HUES6 (cell line): ENCODE measurements around the gene HNRNPUL1.

Experiments
- H3K27ac ChIP-seq: 2 replicates; pipeline ENCODE4 v1.7.0; 2013; ENCODE audit warnings: low read depth, mild to moderate bottlenecking, low read length, inconsistent platforms
- H3K27me3 ChIP-seq: 2 replicates; pipeline ENCODE4 v1.6.1; 2013; ENCODE audit warnings: low read length; ENCODE audit not compliant: control insufficient read depth, insufficient read depth
- H3K36me3 ChIP-seq: 2 replicates; pipeline ENCODE4 v1.6.1; 2013; ENCODE audit warnings: low read length; ENCODE audit not compliant: control insufficient read depth, insufficient read depth
- H3K4me1 ChIP-seq: 2 replicates; pipeline ENCODE4 v1.6.1; 2013; ENCODE audit warnings: low read length; ENCODE audit not compliant: control insufficient read depth, insufficient read depth
- H3K4me3 ChIP-seq: 2 replicates; pipeline ENCODE4 v1.5.1; 2013; ENCODE audit warnings: low read depth, low read length
- H3K9ac ChIP-seq: one replicate; pipeline ENCODE4 v1.6.1; 2013; ENCODE audit warnings: mild to moderate bottlenecking, low read length
- H3K9me3 ChIP-seq: 2 replicates; pipeline ENCODE4 v1.6.1; 2013; ENCODE audit warnings: low read depth, low read length; ENCODE audit not compliant: control insufficient read depth, insufficient read depth

Gene HNRNPUL1

GRCh38 chr19:41324231-41324702, 60.1 kb downstream of the HNRNPUL1 start:
- Histone ChIP-seq H3K4me3 (peak overlapping the region; percentile 58; the same call in 1 of the 2 replicates), H3K27ac (peak overlapping the region; percentile 96), H3K36me3 (peaks cover 38% of the 10 kb centered on the region), H3K27me3 (no peaks in the 10 kb centered on the region), H3K9me3 (no peaks in the 10 kb centered on the region), H3K9ac (peak overlapping the region; percentile 86), H3K4me1 (peaks cover 78% of the 10 kb centered on the region)

DNA sequence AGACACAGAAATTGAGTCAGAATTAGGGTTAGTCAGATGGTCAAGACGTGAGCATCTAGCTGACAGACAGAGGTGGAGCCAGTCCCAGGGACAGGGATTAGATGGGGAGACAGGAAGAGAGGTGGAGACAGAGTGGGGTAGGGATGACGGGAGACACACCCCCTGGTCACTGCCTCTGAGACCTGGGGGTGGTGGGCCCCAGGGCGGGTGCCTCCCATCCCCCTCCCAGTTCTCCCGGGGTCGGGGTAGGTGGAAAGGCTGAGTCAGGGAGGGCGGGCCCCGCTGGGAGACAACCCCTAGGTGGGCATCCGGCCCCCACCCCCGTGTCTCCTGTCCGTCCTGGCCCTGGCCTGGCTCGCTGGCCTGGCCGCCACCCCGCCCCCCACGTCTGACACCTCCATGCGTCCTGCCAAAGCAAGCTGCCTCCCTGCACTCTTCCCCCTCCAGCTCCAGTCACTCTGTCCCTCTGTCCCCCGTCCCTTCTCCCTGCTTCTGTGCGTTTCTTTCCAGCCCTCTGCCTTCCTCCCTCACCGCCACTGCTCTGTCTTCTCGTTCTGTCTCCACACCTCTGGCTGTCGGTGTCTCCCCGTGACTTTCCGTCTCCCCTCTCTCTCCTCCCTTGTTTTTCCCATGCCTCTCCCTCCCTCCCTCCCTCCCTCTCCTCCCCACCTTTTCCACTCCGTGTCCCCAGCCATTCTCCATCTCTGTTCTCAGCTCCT, 60.9 kb downstream of the HNRNPUL1 start:
- no peaks in the 10 kb centered on the region for H3K9me3 ChIP-seq
- peak overlapping the region; percentile 86 for H3K9ac ChIP-seq
- H3K36me3 ChIP-seq: peaks cover 30% of the 10 kb centered on the region
- no peaks in the 10 kb centered on the region for H3K27me3 ChIP-seq
- H3K4me1 ChIP-seq: peaks cover 73% of the 10 kb centered on the region
- H3K4me3 ChIP-seq: peak overlapping the region; percentile 58
- peak overlapping the region; percentile 96; the same call in 1 of the 2 replicates for H3K27ac ChIP-seq

GRCh38 chr19:41325640-41325946, 61.4 kb downstream of the HNRNPUL1 start:
- peak overlapping the region; percentile 87; the same call in 1 of the 2 replicates for H3K27ac ChIP-seq
- peaks cover 25% of the 10 kb centered on the region for H3K36me3 ChIP-seq
- H3K9me3 ChIP-seq: no peaks in the 10 kb centered on the region
- peaks cover 73% of the 10 kb centered on the region for H3K4me1 ChIP-seq
- H3K27me3 ChIP-seq: no peaks in the 10 kb centered on the region
- H3K4me3 ChIP-seq: peak overlapping the region; percentile 58
- H3K9ac ChIP-seq: peak overlapping the region; percentile 85

GRCh38 chr19:41325947-41326706, 62.0 kb downstream of the HNRNPUL1 start:
- Histone ChIP-seq H3K4me1 (peaks cover 72% of the 10 kb centered on the region), H3K4me3 (peak overlapping the region; percentile 58), H3K36me3 (peaks cover 21% of the 10 kb centered on the region), H3K27me3 (no peaks in the 10 kb centered on the region), H3K27ac (peak overlapping the region; percentile 87; the same call in 1 of the 2 replicates), H3K9ac (peak overlapping the region; percentile 85), H3K9me3 (no peaks in the 10 kb centered on the region)

DNA sequence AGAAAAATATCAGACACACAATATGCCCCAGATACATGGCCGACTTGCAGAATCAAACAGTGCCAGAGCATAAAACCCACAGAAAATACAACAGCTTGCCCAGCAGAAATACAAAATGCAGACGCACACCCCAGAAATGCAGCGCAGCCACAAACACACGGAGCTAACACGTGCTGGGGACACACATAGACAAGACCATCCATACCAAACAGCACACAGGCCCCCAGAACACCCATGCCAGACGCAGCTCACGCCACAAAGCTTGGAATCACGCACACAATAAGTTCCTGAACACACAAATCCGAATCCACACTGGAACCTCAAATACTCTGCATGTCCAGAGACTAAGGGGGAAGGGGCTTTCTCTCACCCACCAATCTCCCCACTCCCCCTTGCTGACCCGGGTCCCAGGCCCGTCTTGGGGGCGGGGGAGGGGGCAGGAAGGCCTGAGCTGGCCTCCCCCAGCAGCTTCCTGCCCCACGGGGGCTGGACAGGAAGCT, 63.0 kb downstream of the HNRNPUL1 start:
- H3K9me3 ChIP-seq: no peaks in the 10 kb centered on the region
- peaks cover 22% of the 10 kb centered on the region for H3K36me3 ChIP-seq
- peak overlapping the region; percentile 58; the same call in 1 of the 2 replicates for H3K27ac ChIP-seq
- H3K27me3 ChIP-seq: no peaks in the 10 kb centered on the region
- peaks cover 64% of the 10 kb centered on the region for H3K4me1 ChIP-seq
- H3K4me3 ChIP-seq: peak overlapping the region; percentile 36; the same call in 1 of the 2 replicates
- peak overlapping the region; percentile 76 for H3K9ac ChIP-seq

- peak overlapping the region; percentile 11; the same call in 1 of the 2 replicates for H3K4me3 ChIP-seq
- peaks cover 62% of the 10 kb centered on the region for H3K4me1 ChIP-seq
- H3K36me3 ChIP-seq: peaks cover 21% of the 10 kb centered on the region
- H3K27me3 ChIP-seq: no peaks in the 10 kb centered on the region
- peak overlapping the region; percentile 58; the same call in 1 of the 2 replicates for H3K27ac ChIP-seq
- peak overlapping the region; percentile 15 for H3K9ac ChIP-seq
- no peaks in the 10 kb centered on the region for H3K9me3 ChIP-seq
Observed at GRCh38 chr19:41327576-41328156, 63.5 kb downstream of the HNRNPUL1 start.

DNA sequence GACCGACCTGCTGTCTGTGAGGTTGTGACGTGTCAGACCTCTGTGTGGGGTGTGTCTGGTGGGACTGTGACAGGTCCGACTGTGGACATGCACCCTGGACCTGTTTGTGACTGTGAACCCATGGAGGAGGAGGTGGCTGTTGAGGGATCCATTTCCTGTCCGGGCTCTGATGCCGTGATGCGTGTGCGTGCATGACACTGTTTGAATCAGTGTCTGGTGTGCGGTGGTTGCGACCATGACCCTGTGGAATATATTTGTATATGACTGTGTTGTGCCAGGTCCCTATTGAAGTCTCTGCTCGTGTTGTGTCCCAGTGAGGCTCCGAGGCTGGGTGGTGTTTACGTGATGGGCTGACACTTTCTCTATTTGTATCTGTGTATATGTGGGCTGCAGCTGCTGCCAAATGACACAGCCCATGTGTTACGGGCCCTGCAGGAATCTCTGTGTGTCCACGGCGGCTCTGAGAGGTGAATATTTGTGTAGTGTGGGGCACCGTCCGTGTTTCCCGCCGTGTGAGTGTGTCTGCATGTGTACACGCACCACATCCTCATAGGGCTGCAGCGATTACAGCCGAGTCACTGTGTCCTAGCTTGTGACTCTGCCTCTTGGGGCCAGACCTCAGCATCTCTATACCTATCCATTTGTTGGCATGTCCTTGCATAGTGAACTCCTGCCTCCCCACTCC, 64.1 kb downstream of the HNRNPUL1 start:
- Histone ChIP-seq H3K9me3 (no peaks in the 10 kb centered on the region), H3K4me1 (peaks cover 56% of the 10 kb centered on the region), H3K4me3 (peak overlapping the region; percentile 11; the same call in 1 of the 2 replicates), H3K9ac (peak overlapping the region; percentile 15), H3K27ac (no peak overlapping the region), H3K27me3 (no peaks in the 10 kb centered on the region), H3K36me3 (peaks cover 18% of the 10 kb centered on the region; the same call in 1 of the 2 replicates)

DNA sequence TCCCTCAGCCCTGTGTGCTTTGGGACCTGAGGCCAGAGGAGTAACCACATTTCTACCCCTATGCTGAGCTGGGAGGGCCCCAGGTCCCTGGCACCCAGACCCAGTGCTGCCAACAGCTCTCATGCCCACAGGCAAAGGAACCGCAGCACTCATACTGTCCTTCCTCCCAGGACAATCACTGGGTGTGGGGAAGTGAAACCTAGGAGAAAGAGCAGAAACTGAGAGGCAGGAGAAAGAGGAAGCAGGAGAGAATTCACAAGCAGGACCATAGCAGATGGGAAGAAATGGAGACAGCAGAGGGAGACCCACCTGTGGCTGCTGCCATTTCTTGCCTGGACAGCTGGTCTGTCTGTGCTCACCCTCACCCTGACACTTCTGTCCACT, 64.7 kb downstream of the HNRNPUL1 start:
- H3K4me1 ChIP-seq: peaks cover 54% of the 10 kb centered on the region
- no peak overlapping the region for H3K27ac ChIP-seq
- H3K27me3 ChIP-seq: no peaks in the 10 kb centered on the region
- no peak overlapping the region for H3K4me3 ChIP-seq
- H3K9ac ChIP-seq: no peak overlapping the region
- no peaks in the 10 kb centered on the region for H3K9me3 ChIP-seq
- peaks cover 18% of the 10 kb centered on the region; the same call in 1 of the 2 replicates for H3K36me3 ChIP-seq

- Histone ChIP-seq H3K9ac (no peak overlapping the region), H3K4me1 (peaks cover 45% of the 10 kb centered on the region), H3K36me3 (peaks cover 21% of the 10 kb centered on the region; the same call in 1 of the 2 replicates), H3K4me3 (no peak overlapping the region), H3K27ac (no peak overlapping the region), H3K27me3 (no peaks in the 10 kb centered on the region), H3K9me3 (no peaks in the 10 kb centered on the region)
Observed at GRCh38 chr19:41330481-41330880, 66.3 kb downstream of the HNRNPUL1 start.

GRCh38 chr19:41330946-41331678, 66.9 kb downstream of the HNRNPUL1 start:
- peak overlapping the region; percentile 34; the same call in 1 of the 2 replicates for H3K4me3 ChIP-seq
- peaks cover 22% of the 10 kb centered on the region; the same call in 1 of the 2 replicates for H3K36me3 ChIP-seq
- peaks cover 38% of the 10 kb centered on the region for H3K4me1 ChIP-seq
- H3K27ac ChIP-seq: no peak overlapping the region
- no peak overlapping the region for H3K9ac ChIP-seq
- H3K9me3 ChIP-seq: no peaks in the 10 kb centered on the region
- H3K27me3 ChIP-seq: no peaks in the 10 kb centered on the region
